SU-DHL-6 (cell line): ENCODE results near the gene IGSF1.

Experiments used
- H2AFZ ChIP-seq: fragments of 200-600 bp; sonication (generic); 2 replicates; pipeline ENCODE4 v1.6.1; 2014; ENCODE audit warnings: low read depth, mild to moderate bottlenecking, moderate library complexity, mixed read lengths, antibody characterized with exemption, low read length; ENCODE audit not compliant: severe bottlenecking
- H3F3A ChIP-seq: fragments of 200-600 bp; shearing (Covaris generic); 2 replicates; pipeline ENCODE4 v1.6.0; 2016; ENCODE audit warnings: antibody characterized with exemption, mild to moderate bottlenecking; ENCODE audit not compliant: insufficient read depth
- H3K27ac ChIP-seq: fragments of 200-600 bp; sonication (generic); 2 replicates; pipeline ENCODE4 v1.5.1; 2016; ENCODE audit warnings: low read depth, mild to moderate bottlenecking, low read length, moderate library complexity, mixed read lengths
- H3K27me3 ChIP-seq: fragments of 200-600 bp; sonication (generic), shearing (Covaris generic); 2 replicates; pipeline ENCODE4 v1.6.0; 2014; ENCODE audit warnings: mild to moderate bottlenecking, low read length
- H3K36me3 ChIP-seq: fragments of 200-600 bp; sonication (generic); 2 replicates; pipeline ENCODE4 v1.6.1; 2014; ENCODE audit warnings: mild to moderate bottlenecking, low read length, mixed read lengths
- H3K4me2 ChIP-seq: fragments of 300-600, 200-600 bp; shearing (Covaris generic), sonication (generic); 2 replicates; pipeline ENCODE4 v1.6.0; 2014; ENCODE audit warnings: low read length, low read depth, mild to moderate bottlenecking; ENCODE audit not compliant: poor library complexity, severe bottlenecking
- H3K4me3 ChIP-seq: fragments of 200-600 bp; sonication (generic); 2 replicates; pipeline ENCODE4 v1.5.1; 2014; ENCODE audit warnings: antibody characterized with exemption, low read length, mild to moderate bottlenecking, mixed read lengths; ENCODE audit not compliant: insufficient read depth, poor library complexity, severe bottlenecking
- H3K79me2 ChIP-seq: fragments of 200-600 bp; sonication (generic); 2 replicates; pipeline ENCODE4 v1.6.1; 2014; ENCODE audit warnings: mild to moderate bottlenecking, low read length, moderate library complexity; ENCODE audit not compliant: insufficient read depth
- H3K9ac ChIP-seq: fragments of 200-600 bp; sonication (generic); 2 replicates; pipeline ENCODE4 v1.7.0; 2014; ENCODE audit warnings: mild to moderate bottlenecking, low read length
- H3K9me2 ChIP-seq: fragments of 200-600 bp; sonication (generic); replicated peaks from 2 replicates; pipeline ENCODE4 v1.6.1; 2014; ENCODE audit warnings: low read length; ENCODE audit not compliant: insufficient read depth
- H3K9me3 ChIP-seq: fragments of 200-600 bp; sonication (generic); 2 replicates; pipeline ENCODE4 v1.6.1; 2014; ENCODE audit warnings: low read length, mixed read lengths; ENCODE audit not compliant: insufficient read depth
- H4K20me1 ChIP-seq: fragments of 200-600 bp; sonication (generic); 2 replicates; pipeline ENCODE4 v1.6.1; 2014; ENCODE audit warnings: low read depth, mild to moderate bottlenecking, antibody characterized with exemption, low read length, moderate library complexity, mixed read lengths
- EZH2phosphoT487 ChIP-seq: fragments of 200-600 bp; sonication (generic), shearing (Covaris generic); conservative IDR thresholded peaks from 2 replicates; pipeline ENCODE4 v1.6.1; 2018; ENCODE audit warnings: mild to moderate bottlenecking, antibody characterized with exemption, low read length, moderate library complexity, mixed read lengths
- TF ChIP-seq, protein P1 (sequence below): fragments of 200-600 bp; sonication (generic); IDR thresholded peaks from one replicate; pipeline ENCODE4 v1.5.1; 2017; ENCODE audit warnings: antibody characterized with exemption, mild to moderate bottlenecking, low read length, moderate library complexity; ENCODE audit not compliant: insufficient read depth, poor library complexity, severe bottlenecking

IGSF1 gene

GRCh38 chrX:131330735-131331134 is 41.6 kb upstream of the IGSF1 start:
- H3K9me3 ChIP-seq: no peaks in the 10 kb centered on the region
- no peak overlapping the region for H2AFZ ChIP-seq
- no peaks in the 10 kb centered on the region for H3K9me2 ChIP-seq
- no peak overlapping the region for H3K9ac ChIP-seq
- H3K36me3 ChIP-seq: no peaks in the 10 kb centered on the region
- no peak overlapping the region for H3K27ac ChIP-seq
- no peaks in the 10 kb centered on the region for H4K20me1 ChIP-seq
- no peaks in the 10 kb centered on the region for H3F3A ChIP-seq
- H3K27me3 ChIP-seq: no peaks in the 10 kb centered on the region
- no peak overlapping the region for H3K4me2 ChIP-seq
- no peak for TF ChIP-seq EZH2phosphoT487
- TF ChIP-seq, protein P1, sequence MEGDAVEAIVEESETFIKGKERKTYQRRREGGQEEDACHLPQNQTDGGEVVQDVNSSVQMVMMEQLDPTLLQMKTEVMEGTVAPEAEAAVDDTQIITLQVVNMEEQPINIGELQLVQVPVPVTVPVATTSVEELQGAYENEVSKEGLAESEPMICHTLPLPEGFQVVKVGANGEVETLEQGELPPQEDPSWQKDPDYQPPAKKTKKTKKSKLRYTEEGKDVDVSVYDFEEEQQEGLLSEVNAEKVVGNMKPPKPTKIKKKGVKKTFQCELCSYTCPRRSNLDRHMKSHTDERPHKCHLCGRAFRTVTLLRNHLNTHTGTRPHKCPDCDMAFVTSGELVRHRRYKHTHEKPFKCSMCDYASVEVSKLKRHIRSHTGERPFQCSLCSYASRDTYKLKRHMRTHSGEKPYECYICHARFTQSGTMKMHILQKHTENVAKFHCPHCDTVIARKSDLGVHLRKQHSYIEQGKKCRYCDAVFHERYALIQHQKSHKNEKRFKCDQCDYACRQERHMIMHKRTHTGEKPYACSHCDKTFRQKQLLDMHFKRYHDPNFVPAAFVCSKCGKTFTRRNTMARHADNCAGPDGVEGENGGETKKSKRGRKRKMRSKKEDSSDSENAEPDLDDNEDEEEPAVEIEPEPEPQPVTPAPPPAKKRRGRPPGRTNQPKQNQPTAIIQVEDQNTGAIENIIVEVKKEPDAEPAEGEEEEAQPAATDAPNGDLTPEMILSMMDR: no peak
- no peaks in the 10 kb centered on the region for H3K79me2 ChIP-seq
- H3K4me3 ChIP-seq: no peak overlapping the region

DNA sequence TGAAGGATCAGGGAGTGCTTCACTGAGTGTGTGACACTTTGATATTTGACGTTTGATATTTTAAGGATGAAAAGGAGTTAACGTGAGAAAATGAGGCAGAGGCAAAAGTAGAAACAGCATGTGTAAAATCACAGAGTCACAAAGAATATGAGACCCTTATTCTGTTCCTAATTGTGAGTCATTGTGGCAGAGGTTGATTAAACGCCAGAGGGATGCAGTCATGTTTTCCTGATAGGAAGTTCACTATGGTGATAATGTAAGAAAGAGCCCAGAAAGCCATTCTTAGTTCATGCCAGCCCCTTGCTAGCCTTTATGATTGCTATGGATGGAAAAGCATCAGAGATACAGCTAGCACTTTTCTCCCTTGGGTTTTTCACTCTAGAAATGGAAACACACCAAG is 33.5 kb upstream of the IGSF1 start:
- no peaks in the 10 kb centered on the region for H3K36me3 ChIP-seq
- no peaks in the 10 kb centered on the region for H3F3A ChIP-seq
- H3K79me2 ChIP-seq: no peaks in the 10 kb centered on the region
- H3K9me2 ChIP-seq: no peaks in the 10 kb centered on the region
- no peak overlapping the region for H3K9ac ChIP-seq
- no peak for TF ChIP-seq EZH2phosphoT487
- TF ChIP-seq, protein P1: no peak
- H4K20me1 ChIP-seq: no peaks in the 10 kb centered on the region
- H3K4me3 ChIP-seq: no peak overlapping the region
- H3K27me3 ChIP-seq: no peaks in the 10 kb centered on the region
- H2AFZ ChIP-seq: no peak overlapping the region
- no peaks in the 10 kb centered on the region for H3K9me3 ChIP-seq
- no peak overlapping the region for H3K27ac ChIP-seq
- H3K4me2 ChIP-seq: no peak overlapping the region

- Histone ChIP-seq H3K79me2 (no peaks in the 10 kb centered on the region), H3K4me2 (no peak overlapping the region), H3K9ac (no peak overlapping the region), H4K20me1 (no peaks in the 10 kb centered on the region), H3F3A (no peaks in the 10 kb centered on the region), H3K27ac (no peak overlapping the region), H3K27me3 (no peaks in the 10 kb centered on the region), H3K9me3 (no peaks in the 10 kb centered on the region), H3K4me3 (no peak overlapping the region), H3K36me3 (no peaks in the 10 kb centered on the region), H2AFZ (no peak overlapping the region), H3K9me2 (no peaks in the 10 kb centered on the region)
- TF ChIP-seq, protein P1: no peak
Measured at GRCh38 chrX:131317326-131317725, 28.2 kb upstream of the IGSF1 start.

DNA sequence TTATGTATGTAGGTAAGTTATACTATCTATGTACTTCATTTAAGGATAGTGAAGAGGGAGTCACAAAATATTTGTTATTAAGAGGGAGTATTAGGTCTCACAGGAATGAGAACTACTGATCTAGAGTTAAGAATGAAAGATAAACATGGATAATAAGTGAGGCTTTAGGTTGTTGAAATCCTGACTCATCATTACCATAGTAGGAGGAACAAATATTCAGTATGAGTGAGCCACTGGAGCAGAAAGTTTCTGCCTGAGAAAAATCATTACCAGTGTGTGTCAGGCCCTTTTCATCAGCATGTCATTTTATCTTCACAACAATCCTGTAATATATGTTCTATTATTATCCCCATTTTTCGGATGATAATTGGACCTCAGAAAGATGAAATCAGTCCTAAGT is 27.2 kb upstream of the IGSF1 start:
- Histone ChIP-seq H3K9ac (no peak overlapping the region), H3K27ac (no peak overlapping the region), H3K36me3 (no peaks in the 10 kb centered on the region), H3K4me3 (no peak overlapping the region), H3F3A (no peaks in the 10 kb centered on the region), H2AFZ (no peak overlapping the region), H3K9me3 (no peaks in the 10 kb centered on the region), H3K79me2 (no peaks in the 10 kb centered on the region), H4K20me1 (no peaks in the 10 kb centered on the region), H3K4me2 (no peak overlapping the region), H3K27me3 (no peaks in the 10 kb centered on the region), H3K9me2 (no peaks in the 10 kb centered on the region)
- TF ChIP-seq, protein P1: no peak
- TF ChIP-seq EZH2phosphoT487: no peak
